ENCODE results near the gene LRP10. TPM values are rescaled to one million over a fixed set of nuclear protein-coding genes. Genes with fewer than 3 reads are reported as not detected.
"Not testable (repeated sequence)": the region's sequence is repeated elsewhere in the genome, so short reads cannot be mapped to it uniquely, and the experiment has no call there.

Gene LRP10
- 14.3 and 16.3 TPM in 2 replicates for total RNA-seq
- long read RNA-seq, partial matches to known transcripts, result 1 of 2 reads
- long read RNA-seq, other reads (novel, unspliced or antisense), result 1 of 2 reads

DNA sequence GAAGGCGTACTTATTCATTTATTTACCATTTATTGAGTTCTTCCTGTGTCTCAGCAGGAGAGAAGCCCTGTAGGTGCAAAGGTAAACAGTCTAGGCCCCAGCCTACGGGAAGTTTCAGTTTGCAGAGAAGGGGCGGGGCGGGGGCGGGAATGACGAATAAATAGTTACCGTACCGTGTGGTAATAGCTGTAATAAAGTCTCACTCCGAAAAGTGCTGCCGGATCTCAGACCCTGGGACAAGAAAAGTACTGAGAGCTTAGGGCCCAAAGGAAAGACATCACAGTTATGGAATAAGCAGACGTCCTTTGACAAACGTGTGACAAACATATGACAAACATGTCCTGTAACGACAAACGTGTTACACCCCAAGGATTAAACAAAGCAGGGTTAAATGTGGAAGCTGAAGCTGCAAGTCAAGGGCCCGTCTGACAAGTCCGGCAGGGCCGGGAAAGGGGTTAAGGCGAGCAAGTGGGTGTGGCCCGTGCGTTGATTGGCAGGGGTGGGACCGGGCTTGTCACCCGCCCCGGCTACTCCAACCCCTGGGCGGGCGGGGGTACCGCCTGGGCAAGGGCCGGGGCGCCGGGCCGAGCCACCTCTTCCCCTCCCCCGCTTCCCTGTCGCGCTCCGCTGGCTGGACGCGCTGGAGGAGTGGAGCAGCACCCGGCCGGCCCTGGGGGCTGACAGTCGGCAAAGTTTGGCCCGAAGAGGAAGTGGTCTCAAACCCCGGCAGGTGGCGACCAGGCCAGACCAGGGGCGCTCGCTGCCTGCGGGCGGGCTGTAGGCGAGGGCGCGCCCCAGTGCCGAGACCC, at the start of gene LRP10:
TSS of gene LRP10 (plus strand) at position 517 of the 809 bp plus-strand sequence. CDS start 564 bp downstream, outside the sequence.
- TF ChIP-seq CTCF (conservative IDR thresholded peaks at IDR 0.05), result no peak
- H3K4me3 Mint-ChIP-seq, result peak within 1 kb of the TSS; percentile 90
- no peaks in the 10 kb centered on the region for H3K9me3 Mint-ChIP-seq
- peaks cover 16% of the 10 kb centered on the region for H3K4me1 Mint-ChIP-seq
- H3K27ac Mint-ChIP-seq (ENCODE audit: unreplicated experiment), result peak within 1 kb of the TSS; percentile 53
- peak; percentile 80 for DNase-seq (ENCODE audit: low read depth, low spot score)
- H3K36me3 Mint-ChIP-seq (ENCODE audit: low read depth), result no peaks in the 10 kb centered on the region
- H3K27me3 Mint-ChIP-seq (ENCODE audit: low read depth), result no peaks in the 10 kb centered on the region

- TF ChIP-seq CTCF (conservative IDR thresholded peaks at IDR 0.05), result no peak
- Mint-ChIP-seq H3K27ac (ENCODE audit: unreplicated experiment) (no peak overlapping the region), H3K4me3 (peak overlapping the region; percentile 88), H3K4me1 (peaks cover 28% of the 10 kb centered on the region), H3K36me3 (ENCODE audit: low read depth) (no peaks in the 10 kb centered on the region), H3K27me3 (ENCODE audit: low read depth) (peaks cover 35% of the 10 kb centered on the region), H3K9me3 (no peaks in the 10 kb centered on the region)
- no peak for DNase-seq (ENCODE audit: low read depth, low spot score)
Measured at GRCh38 chr14:22822016-22822570, 49.4 kb upstream of the LRP10 start.

- Mint-ChIP-seq H3K4me3 (peak overlapping the region; percentile 88), H3K27me3 (ENCODE audit: low read depth) (peaks cover 35% of the 10 kb centered on the region), H3K9me3 (no peaks in the 10 kb centered on the region), H3K27ac (ENCODE audit: unreplicated experiment) (no peak overlapping the region), H3K36me3 (ENCODE audit: low read depth) (no peaks in the 10 kb centered on the region), H3K4me1 (peaks cover 28% of the 10 kb centered on the region)
- peak; percentile 89 for TF ChIP-seq CTCF (conservative IDR thresholded peaks at IDR 0.05)
- DNase-seq (ENCODE audit: low read depth, low spot score), result peak; percentile 79
Measured at GRCh38 chr14:22822571-22823098, 48.9 kb upstream of the LRP10 start.

GRCh38 chr14:22824711-22825359, 46.7 kb upstream of the LRP10 start:
- DNase-seq (ENCODE audit: low read depth, low spot score), result no peak
- H3K4me1 Mint-ChIP-seq, result peaks cover 29% of the 10 kb centered on the region
- H3K36me3 Mint-ChIP-seq (ENCODE audit: low read depth), result no peaks in the 10 kb centered on the region
- H3K9me3 Mint-ChIP-seq, result no peaks in the 10 kb centered on the region
- peak overlapping the region; percentile 69 for H3K4me3 Mint-ChIP-seq
- peaks cover 28% of the 10 kb centered on the region for H3K27me3 Mint-ChIP-seq (ENCODE audit: low read depth)
- no peak overlapping the region for H3K27ac Mint-ChIP-seq (ENCODE audit: unreplicated experiment)
- TF ChIP-seq CTCF (conservative IDR thresholded peaks at IDR 0.05), result no peak

DNA sequence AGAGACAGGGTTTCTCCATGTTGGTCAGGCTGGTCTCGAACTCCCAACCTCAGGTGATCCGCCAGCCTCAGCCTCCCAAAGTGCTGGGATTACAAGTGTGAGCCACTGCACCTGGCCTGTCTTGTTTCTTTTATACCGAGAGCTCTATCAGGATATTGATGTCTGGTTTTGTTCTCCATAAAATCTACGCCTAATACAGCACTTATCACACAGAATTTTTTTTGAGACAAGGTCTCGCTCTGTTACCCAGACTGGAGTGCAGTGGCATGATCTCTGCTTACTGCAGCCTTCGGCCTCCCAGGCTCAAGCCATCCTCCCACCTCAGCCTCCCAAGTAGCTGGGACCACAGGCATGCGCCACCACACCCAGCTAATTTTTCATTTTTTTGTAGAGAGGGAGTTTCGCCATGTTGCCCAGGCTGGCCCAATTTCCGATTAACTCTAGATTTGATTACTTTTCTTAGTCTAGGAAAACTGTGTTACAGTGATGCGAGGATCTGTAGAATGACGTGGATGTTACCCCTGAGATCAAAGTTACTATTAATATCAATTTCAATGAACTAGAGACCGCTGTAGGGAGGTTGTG, 42.4 kb upstream of the LRP10 start:
- not testable (repeated sequence) for DNase-seq (ENCODE audit: low read depth, low spot score); H3K36me3 Mint-ChIP-seq (ENCODE audit: low read depth); H3K9me3 Mint-ChIP-seq; H3K27me3 Mint-ChIP-seq (ENCODE audit: low read depth)
- Mint-ChIP-seq H3K4me3 (peak overlapping the region; percentile 92), H3K27ac (ENCODE audit: unreplicated experiment) (peak overlapping the region; percentile 97), H3K4me1 (peaks cover 26% of the 10 kb centered on the region)

All from neural crest cell (in vitro differentiated cells).